ENCODE measurements around the gene DIS3L2.

DIS3L2 gene

GRCh38 chr2:231951452-231952035 is 10.0 kb upstream of the DIS3L2 start:
- H3K4me3 ChIP-seq (ENCODE audit: low read depth, low read length), result no peak overlapping the region

- H3K4me3 ChIP-seq (ENCODE audit: low read depth, low read length), result no peak overlapping the region
These were observed 5.6 kb upstream of the DIS3L2 start for GRCh38 chr2:231955758-231956472.

- no peak overlapping the region for H3K4me3 ChIP-seq (ENCODE audit: low read depth, low read length)
These were observed 3.4 kb upstream of the DIS3L2 start for GRCh38 chr2:231957913-231958763.

- H3K4me3 ChIP-seq (ENCODE audit: low read depth, low read length), result peak overlapping the region; percentile 76
These were observed 634 bp upstream of the DIS3L2 start for GRCh38 chr2:231960810-231961348.

- H3K4me3 ChIP-seq (ENCODE audit: low read depth, low read length), result no peak overlapping the region
These were observed 3.6 kb downstream of the DIS3L2 start for GRCh38 chr2:231965102-231965501.

- H3K4me3 ChIP-seq (ENCODE audit: low read depth, low read length), result no peak overlapping the region
These were observed 5.4 kb downstream of the DIS3L2 start for GRCh38 chr2:231966886-231967285.

GRCh38 chr2:231968820-231969219 is 7.3 kb downstream of the DIS3L2 start:
- no peak overlapping the region for H3K4me3 ChIP-seq (ENCODE audit: low read depth, low read length)

GRCh38 chr2:231970461-231970860 is 8.9 kb downstream of the DIS3L2 start:
- H3K4me3 ChIP-seq (ENCODE audit: low read depth, low read length), result no peak overlapping the region

- H3K4me3 ChIP-seq (ENCODE audit: low read depth, low read length), result no peak overlapping the region
These were observed 13.5 kb downstream of the DIS3L2 start for GRCh38 chr2:231975001-231975400.

GRCh38 chr2:231977430-231977829 is 15.9 kb downstream of the DIS3L2 start:
- no peak overlapping the region for H3K4me3 ChIP-seq (ENCODE audit: low read depth, low read length)

GRCh38 chr2:231984992-231985391 is 23.5 kb downstream of the DIS3L2 start:
- no peak overlapping the region for H3K4me3 ChIP-seq (ENCODE audit: low read depth, low read length)

- no peak overlapping the region for H3K4me3 ChIP-seq (ENCODE audit: low read depth, low read length)
These were observed 24.3 kb downstream of the DIS3L2 start for GRCh38 chr2:231985823-231986261.

- H3K4me3 ChIP-seq (ENCODE audit: low read depth, low read length), result no peak overlapping the region
These were observed 25.7 kb downstream of the DIS3L2 start for GRCh38 chr2:231987124-231987727.

GRCh38 chr2:231988179-231988866 is 26.8 kb downstream of the DIS3L2 start:
- H3K4me3 ChIP-seq (ENCODE audit: low read depth, low read length), result no peak overlapping the region

GRCh38 chr2:231991664-231992063 is 30.2 kb downstream of the DIS3L2 start:
- H3K4me3 ChIP-seq (ENCODE audit: low read depth, low read length), result no peak overlapping the region

GRCh38 chr2:231992888-231993287 is 31.4 kb downstream of the DIS3L2 start:
- H3K4me3 ChIP-seq (ENCODE audit: low read depth, low read length), result no peak overlapping the region

GRCh38 chr2:231996797-231997540 is 35.5 kb downstream of the DIS3L2 start:
- H3K4me3 ChIP-seq (ENCODE audit: low read depth, low read length), result no peak overlapping the region

GRCh38 chr2:231998046-231998445 is 36.5 kb downstream of the DIS3L2 start:
- H3K4me3 ChIP-seq (ENCODE audit: low read depth, low read length), result no peak overlapping the region

- no peak overlapping the region for H3K4me3 ChIP-seq (ENCODE audit: low read depth, low read length)
These were observed 38.9 kb downstream of the DIS3L2 start for GRCh38 chr2:232000439-232000838.

- no peak overlapping the region for H3K4me3 ChIP-seq (ENCODE audit: low read depth, low read length)
These were observed 39.6 kb downstream of the DIS3L2 start for GRCh38 chr2:232001073-232001472.

All from iPS-11a (cell line).